ENCODE data around the gene NGF.

GRCh38 chr1:115286431-115287205, 51.4 kb downstream of the NGF start:
- TF ChIP-seq CTCF (IDR thresholded peaks at IDR 0.05) (no peak), POLR2A (IDR thresholded peaks at IDR 0.05) (no peak)

Measured in adrenal gland (tissue), 5 donors.